KBM-7 (cell line): ENCODE measurements around the gene PPP1R2C.

ENCODE experiments used
- DNase-seq: peaks from one replicate; pipeline ENCODE4 v3.0.0-alpha.2; 2015
- in situ Hi-C: fragments of 300-500 bp; cut with MboI; formaldehyde crosslinking; loops from 2 replicates; pipeline ENCODE4 v1.14.3; 2020; ENCODE audit warnings: low sequenced_read_pairs, low pct_unique_long_range_greater_than_20kb, mixed read lengths

Gene PPP1R2C

GRCh38 chrX:42752730-42753129 is 25.2 kb downstream of the PPP1R2C start:
- in situ Hi-C loops: no loop called here
- no peak for DNase-seq

- in situ Hi-C loops: no loop called here
- DNase-seq: no peak
Observed at GRCh38 chrX:42751573-42751972, 26.4 kb downstream of the PPP1R2C start.

DNA sequence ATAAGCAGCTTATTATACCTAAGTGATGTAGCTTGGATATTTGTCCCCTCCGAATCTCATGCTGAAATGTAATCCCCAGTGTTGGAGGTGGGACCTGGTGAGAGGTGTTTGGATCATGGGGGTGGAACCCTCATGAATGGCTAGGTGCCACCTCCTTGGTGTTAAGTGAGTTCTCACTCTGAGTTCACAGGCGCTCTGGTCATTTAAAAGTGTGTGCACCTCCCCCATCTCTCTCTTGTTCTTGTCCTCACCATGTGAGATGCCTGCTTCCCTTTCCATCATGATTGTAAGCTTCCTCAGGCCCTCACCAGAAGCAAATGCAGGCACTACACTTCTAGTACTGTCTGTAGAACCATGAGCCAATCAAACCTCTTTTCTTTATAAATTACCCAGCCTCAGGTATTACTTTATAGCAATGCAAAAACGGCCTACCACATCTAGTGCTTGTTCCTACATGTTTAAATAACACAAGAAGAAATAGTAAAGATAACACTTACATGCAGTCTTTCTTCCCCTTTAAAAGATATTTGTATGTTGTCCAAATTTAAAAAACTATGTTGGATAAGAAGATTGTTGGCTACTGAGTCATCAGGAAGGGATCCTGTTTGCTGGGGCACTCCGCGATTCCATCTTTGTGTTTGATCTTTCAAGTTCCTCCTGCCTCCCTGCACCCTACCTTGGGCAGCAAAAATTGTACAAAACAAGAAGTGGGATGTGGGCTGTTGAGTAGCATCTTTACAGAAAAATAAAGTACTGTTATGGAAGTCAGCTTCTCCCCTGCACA is 29.7 kb downstream of the PPP1R2C start:
- DNase-seq: no peak
- in situ Hi-C loops: no loop called here

DNA sequence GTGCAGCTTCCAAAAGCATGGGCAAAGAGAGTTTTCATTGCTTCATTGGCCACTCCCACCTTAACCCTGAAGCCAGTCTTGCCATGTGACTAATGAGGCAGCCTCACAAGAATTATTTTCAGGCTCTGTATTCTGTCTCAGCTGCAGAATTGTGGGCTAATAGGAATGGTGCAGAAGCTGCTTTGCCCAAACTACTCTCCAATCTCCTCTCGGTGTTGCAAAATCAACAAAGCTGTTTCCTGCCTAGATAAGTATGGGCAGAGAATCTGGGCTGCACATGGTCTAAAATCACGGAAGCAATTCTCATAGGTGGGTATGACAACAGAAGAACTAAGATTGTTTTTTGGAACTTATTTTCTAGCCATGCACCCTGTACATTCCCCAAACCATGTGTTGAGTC is 31.4 kb downstream of the PPP1R2C start:
- in situ Hi-C loops: no loop called here
- peak; percentile 68 for DNase-seq

DNA sequence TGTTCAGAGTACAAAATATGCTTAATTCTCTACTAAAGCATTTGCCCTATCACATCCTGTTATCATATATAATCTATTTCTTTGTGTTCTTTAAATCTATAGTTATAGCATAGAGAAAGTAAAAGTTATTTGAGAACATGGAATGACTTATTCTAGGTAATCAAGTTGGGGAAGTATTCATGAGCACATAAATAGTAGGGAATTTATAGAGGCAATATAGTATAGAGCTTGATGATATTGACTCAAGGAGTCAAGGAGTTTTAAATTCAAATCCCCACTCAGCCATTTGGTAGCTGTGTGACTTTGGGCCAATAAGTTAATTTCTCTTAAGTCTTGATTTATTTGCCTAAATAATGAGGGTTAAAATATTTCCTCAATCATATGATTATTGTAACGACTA is 37.5 kb downstream of the PPP1R2C start:
- DNase-seq: no peak
- in situ Hi-C loops: no loop called here

DNA sequence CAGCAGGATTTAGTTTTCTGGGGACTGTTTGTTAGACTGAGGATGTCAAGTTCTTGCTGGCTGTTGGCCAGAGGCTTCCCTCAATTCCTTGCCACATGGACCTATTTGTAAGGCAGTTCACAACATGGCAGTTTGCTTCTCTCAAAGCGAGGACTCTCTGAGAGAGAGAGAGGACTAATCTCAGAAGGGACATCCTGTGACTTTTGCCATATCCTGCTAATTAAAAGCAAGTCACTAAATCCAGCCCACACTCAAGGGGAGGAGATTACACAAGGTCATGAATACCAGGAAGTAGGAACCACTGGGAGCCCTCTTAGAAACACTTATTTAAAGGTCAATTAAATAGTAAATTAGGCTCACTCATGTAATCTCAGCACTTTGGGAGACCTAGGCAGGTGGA is 38.2 kb downstream of the PPP1R2C start:
- DNase-seq: peak; percentile 5
- in situ Hi-C loops: no loop called here

GRCh38 chrX:42739258-42739657 is 38.7 kb downstream of the PPP1R2C start:
- in situ Hi-C loops: no loop called here
- DNase-seq: peak; percentile 48

- no peak for DNase-seq
- in situ Hi-C loops: no loop called here
Observed at GRCh38 chrX:42738552-42738951, 39.4 kb downstream of the PPP1R2C start.

- no peak for DNase-seq
- in situ Hi-C loops: no loop called here
Observed at GRCh38 chrX:42735250-42735649, 42.7 kb downstream of the PPP1R2C start.

GRCh38 chrX:42732506-42732905 is 45.5 kb downstream of the PPP1R2C start:
- in situ Hi-C loops: no loop called here
- DNase-seq: no peak
